Epithelial cell of proximal tubule (primary cell): ENCODE results near the gene MUC6. TPM values are rescaled to one million over a fixed set of nuclear protein-coding genes. Genes with fewer than 3 reads are reported as not detected.

Experiments used
- DNase-seq: peaks from one replicate; pipeline ENCODE4 v3.0.0-alpha.2; 2011; ENCODE audit warnings: low read depth
- H3K4me3 ChIP-seq: 2 replicates; pipeline ENCODE4 v1.5.1; 2011; ENCODE audit warnings: low read depth, mild to moderate bottlenecking, low read length
- total RNA-seq: library from RNA; depleted of rRNA; stranded (reverse); fragments of >200 nt; gene quantifications from 2 replicates; pipeline ENCODE4 v1.2.3, GENCODE V29; 2015
- TF ChIP-seq, protein P1 (sequence below): conservative IDR thresholded peaks from 2 replicates; pipeline ENCODE4 v1.5.1; 2012; ENCODE audit warnings: low read depth, mild to moderate bottlenecking, low read length

The MUC6 gene
- total RNA-seq, 1 donor from 2014 or later = not detected

DNA sequence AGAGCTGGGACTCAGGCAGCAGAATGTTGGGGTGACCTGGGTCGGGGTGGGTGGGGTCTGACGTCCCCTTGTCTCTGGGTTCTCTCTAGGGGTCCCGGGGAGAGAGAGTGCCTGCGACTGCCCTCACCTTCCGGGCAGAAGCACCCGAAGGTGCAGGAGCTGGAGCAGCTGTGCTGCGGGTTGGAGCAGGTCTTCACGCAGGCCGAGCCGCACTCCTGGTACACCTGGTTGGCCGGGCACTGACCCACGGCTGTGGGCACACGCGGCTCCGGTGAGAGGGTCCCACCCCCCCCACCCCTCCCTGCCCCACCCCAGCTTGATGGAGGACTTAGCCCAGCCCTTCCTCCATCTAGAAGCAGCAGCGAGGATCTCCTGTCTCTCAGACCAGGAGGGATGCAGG, 6.4 kb downstream of the MUC6 start:
- TF ChIP-seq, protein P1, sequence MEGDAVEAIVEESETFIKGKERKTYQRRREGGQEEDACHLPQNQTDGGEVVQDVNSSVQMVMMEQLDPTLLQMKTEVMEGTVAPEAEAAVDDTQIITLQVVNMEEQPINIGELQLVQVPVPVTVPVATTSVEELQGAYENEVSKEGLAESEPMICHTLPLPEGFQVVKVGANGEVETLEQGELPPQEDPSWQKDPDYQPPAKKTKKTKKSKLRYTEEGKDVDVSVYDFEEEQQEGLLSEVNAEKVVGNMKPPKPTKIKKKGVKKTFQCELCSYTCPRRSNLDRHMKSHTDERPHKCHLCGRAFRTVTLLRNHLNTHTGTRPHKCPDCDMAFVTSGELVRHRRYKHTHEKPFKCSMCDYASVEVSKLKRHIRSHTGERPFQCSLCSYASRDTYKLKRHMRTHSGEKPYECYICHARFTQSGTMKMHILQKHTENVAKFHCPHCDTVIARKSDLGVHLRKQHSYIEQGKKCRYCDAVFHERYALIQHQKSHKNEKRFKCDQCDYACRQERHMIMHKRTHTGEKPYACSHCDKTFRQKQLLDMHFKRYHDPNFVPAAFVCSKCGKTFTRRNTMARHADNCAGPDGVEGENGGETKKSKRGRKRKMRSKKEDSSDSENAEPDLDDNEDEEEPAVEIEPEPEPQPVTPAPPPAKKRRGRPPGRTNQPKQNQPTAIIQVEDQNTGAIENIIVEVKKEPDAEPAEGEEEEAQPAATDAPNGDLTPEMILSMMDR = no peak
- no peak for DNase-seq
- no peak overlapping the region for H3K4me3 ChIP-seq

DNA sequence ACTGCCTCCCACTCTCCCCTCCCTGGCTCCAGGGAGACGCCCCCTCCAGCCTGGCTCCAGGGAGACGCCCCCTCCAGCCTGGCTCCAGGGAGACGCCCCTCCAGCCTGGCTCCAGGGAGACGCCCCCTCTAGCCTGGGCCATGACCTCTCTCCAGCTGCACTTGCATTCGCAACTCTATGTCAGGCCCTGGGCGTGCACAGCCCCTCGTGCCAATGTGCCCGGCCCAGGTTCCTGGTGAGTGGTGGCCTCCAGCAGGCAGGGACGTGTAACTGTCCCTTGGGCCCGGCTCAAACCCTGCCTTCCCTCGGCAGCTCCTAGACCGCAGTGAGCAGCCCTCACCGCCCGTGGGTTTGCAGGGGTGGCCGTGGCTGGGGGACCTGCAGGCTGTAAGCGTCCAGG, 6.9 kb downstream of the MUC6 start:
- H3K4me3 ChIP-seq = no peak overlapping the region
- TF ChIP-seq, protein P1 = no peak
- DNase-seq = no peak

DNA sequence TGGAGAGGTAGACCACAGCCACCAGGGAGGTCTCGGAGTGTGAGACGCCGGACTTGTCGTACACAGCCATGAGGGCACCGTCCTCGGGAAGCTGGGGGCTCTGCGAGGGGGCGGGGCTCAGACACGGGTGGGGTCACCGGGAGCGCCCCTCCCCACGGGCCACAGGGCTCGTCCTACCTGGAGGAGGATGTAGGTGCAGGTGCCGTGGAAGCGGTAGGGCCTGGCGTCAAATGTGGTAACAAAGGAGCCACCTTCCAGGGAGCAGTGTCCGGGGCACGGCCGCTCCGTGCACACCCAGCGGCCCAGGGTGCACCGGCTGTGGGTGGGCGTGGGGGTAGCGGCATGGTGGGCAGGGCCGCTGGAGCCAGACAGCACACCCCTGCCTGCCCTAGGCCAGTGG, 7.5 kb downstream of the MUC6 start:
- H3K4me3 ChIP-seq = no peak overlapping the region
- TF ChIP-seq, protein P1 = no peak
- DNase-seq = no peak

DNA sequence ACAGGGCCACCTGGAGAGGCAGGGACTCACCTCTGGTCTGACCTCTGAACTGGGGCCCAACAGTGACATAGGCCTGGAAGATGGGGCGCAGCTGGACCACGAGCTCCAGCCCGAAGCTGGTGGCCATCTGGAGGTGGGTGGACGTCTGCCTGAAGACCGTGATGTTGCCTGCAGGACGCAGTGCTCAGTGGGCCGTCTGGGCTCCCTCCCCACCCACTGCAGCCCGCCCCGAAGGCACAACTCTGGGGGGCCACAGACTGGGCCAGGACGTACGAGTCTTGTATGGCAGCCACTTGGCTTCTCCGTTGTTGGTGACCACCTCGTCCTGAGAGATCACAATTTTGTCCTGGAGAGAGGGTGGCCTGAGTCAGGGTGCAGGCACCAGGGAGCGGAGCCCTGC, 7.9 kb downstream of the MUC6 start:
- no peak overlapping the region for H3K4me3 ChIP-seq
- TF ChIP-seq, protein P1 = no peak
- no peak for DNase-seq

DNA sequence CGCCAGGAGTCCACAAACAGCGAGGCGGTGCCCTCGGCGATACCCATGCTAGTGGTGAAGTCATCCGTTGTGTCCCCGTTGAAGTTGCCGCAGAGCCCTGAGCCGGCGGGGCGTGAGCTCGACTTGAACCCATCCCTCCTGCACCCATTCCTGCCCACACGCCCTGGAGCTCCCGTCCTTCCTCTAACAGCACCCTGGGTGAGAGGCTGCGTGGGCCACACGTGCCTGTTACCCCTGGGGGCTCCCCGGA, 8.3 kb downstream of the MUC6 start:
- TF ChIP-seq, protein P1 = no peak
- DNase-seq = no peak
- no peak overlapping the region for H3K4me3 ChIP-seq

DNA sequence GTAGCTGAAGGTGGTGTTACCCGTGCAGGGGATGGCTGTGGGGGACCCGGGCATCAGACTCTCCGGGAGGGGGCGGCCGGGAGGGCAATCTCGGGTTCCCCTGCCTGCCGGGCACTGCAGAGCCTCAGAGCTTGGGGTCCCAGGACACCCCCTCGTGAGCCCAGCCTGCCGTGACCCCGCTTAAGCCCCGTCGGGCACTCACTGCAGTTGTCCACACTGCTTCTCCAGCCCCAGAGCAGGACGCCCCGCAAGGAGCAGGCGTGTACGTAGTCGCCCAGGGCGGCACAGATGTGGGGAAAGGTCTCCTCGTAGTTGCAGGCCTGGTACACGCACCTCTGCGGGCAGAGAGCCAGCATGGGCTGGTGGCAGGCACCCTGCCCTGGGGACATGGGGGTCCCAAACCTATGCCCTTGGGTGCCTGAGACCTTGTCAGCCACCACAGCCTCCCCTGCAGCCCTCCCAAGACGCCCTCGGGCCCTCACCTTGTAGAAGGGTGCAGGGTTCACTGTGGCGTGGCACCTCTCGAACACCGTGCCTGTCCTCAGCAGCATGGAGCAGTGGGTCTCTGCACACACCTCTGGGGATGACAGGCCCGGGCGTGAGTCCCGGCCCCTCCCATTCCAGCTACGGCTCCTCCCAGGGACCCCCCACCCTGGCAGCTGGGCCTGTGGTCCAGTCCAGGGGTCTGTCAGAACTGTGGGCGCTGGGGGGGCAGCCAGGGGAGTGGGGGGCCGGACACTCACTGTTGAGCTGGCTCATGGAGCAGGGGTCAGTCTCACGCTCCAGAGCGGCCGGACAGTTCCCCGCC, 8.8 kb downstream of the MUC6 start:
- no peak for DNase-seq
- H3K4me3 ChIP-seq = no peak overlapping the region
- TF ChIP-seq, protein P1 = no peak

DNA sequence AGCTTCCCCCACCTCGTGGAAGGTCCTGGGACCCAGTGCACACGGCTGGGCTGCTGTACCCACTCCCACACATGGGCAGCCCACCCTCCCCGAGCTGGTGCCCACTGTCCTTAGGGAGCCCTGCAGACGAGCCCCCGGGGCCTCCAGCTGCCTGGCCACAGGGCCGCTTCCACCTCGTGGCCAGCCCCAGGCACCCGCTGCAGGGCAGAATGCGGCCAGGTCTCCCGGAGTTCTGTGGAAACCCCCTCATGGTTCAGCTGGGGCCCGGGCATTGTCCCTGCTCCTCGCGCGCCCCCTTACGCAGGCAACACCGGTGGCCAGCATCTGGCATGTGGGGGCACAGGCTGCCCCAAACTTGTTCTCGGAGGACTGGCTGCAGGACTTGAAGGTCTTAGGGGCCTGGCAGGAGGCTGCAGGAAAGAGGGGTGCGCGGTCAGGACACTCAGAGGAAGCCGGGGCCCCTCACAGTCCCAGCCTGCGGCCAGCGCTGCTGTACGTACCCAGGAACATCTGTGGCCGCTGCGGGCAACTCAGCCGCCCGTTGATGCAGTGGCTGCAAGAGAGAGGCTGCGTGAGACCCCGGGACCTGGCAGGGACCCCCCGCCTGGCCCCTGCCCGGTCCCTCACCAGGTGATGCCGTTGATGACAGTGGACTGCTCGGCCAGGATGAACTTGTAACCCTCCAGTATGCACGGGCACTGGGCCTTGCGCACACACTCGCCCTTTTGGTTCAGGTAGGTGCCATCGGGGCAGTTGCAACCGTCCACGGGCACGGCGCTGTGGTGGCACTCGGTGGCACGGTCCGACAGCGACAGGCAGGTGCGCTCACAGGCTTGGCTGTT, 9.7 kb downstream of the MUC6 start:
- H3K4me3 ChIP-seq = no peak overlapping the region
- TF ChIP-seq, protein P1 = no peak
- DNase-seq = no peak
